GM19351 (cell line): Measurements from ENCODE around the gene ZNF662.
A peak's percentile ranks its signal among the peaks of the same experiment; 100 is the strongest.
"Not testable (repeated sequence)": the region's sequence is repeated elsewhere in the genome, so short reads cannot be mapped to it uniquely, and the experiment has no call there.

Source experiments
- ATAC-seq: cut with Tn5 transposase; IDR thresholded peaks from one replicate; pipeline ENCODE4 v1.9.1; 2021; ENCODE audit warnings: mild to moderate bottlenecking, moderate library complexity; ENCODE audit not compliant: unreplicated experiment

Gene ZNF662

GRCh38 chr3:42906070-42906847 is at the start of gene ZNF662:
Gene ZNF662 (plus strand): TSS chr3:42906142. CDS start chr3:42908115, 1,973 bp downstream.
- ATAC-seq: no peak

GRCh38 chr3:42856544-42856943 is 49.4 kb upstream of the ZNF662 start:
- ATAC-seq: no peak

- no peak for ATAC-seq
These were observed 41.5 kb upstream of the ZNF662 start for GRCh38 chr3:42864321-42864950.

- no peak for ATAC-seq
These were observed 40.7 kb upstream of the ZNF662 start for GRCh38 chr3:42865256-42865655.

GRCh38 chr3:42867138-42867537 is 38.8 kb upstream of the ZNF662 start:
- no peak for ATAC-seq

- no peak for ATAC-seq
These were observed 37.1 kb upstream of the ZNF662 start for GRCh38 chr3:42868841-42869240.

GRCh38 chr3:42871592-42872196 is 34.2 kb upstream of the ZNF662 start:
- ATAC-seq: no peak

- no peak for ATAC-seq
These were observed 33.2 kb upstream of the ZNF662 start for GRCh38 chr3:42872718-42873117.

- ATAC-seq: no peak
These were observed 32.5 kb upstream of the ZNF662 start for GRCh38 chr3:42873221-42873982.

- no peak for ATAC-seq
These were observed 31.2 kb upstream of the ZNF662 start for GRCh38 chr3:42874749-42875148.

GRCh38 chr3:42875325-42876151 is 30.4 kb upstream of the ZNF662 start, which contains the start of gene CYP8B1:
Gene CYP8B1 (minus strand): TSS chr3:42875879. CDS start chr3:42875816, 63 bp downstream.
- ATAC-seq: no peak

- ATAC-seq: no peak
These were observed 29.5 kb upstream of the ZNF662 start for GRCh38 chr3:42876401-42876800.

- no peak for ATAC-seq
These were observed 28.8 kb upstream of the ZNF662 start for GRCh38 chr3:42876940-42877720.

- ATAC-seq: no peak
These were observed 28.1 kb upstream of the ZNF662 start for GRCh38 chr3:42877881-42878280.

GRCh38 chr3:42880183-42880582 is 25.8 kb upstream of the ZNF662 start:
- ATAC-seq: no peak

GRCh38 chr3:42880601-42881451 is 25.1 kb upstream of the ZNF662 start:
- ATAC-seq: peak; percentile 98

- not testable (repeated sequence) for ATAC-seq
These were observed 22.6 kb upstream of the ZNF662 start for GRCh38 chr3:42883251-42883930.

- ATAC-seq: no peak
These were observed 21.6 kb upstream of the ZNF662 start for GRCh38 chr3:42884324-42884723.
